ENCODE measurements around the gene LMBRD1.
"Not testable (repeated sequence)": the region's sequence is repeated elsewhere in the genome, so short reads cannot be mapped to it uniquely, and the experiment has no call there.

The LMBRD1 gene

DNA sequence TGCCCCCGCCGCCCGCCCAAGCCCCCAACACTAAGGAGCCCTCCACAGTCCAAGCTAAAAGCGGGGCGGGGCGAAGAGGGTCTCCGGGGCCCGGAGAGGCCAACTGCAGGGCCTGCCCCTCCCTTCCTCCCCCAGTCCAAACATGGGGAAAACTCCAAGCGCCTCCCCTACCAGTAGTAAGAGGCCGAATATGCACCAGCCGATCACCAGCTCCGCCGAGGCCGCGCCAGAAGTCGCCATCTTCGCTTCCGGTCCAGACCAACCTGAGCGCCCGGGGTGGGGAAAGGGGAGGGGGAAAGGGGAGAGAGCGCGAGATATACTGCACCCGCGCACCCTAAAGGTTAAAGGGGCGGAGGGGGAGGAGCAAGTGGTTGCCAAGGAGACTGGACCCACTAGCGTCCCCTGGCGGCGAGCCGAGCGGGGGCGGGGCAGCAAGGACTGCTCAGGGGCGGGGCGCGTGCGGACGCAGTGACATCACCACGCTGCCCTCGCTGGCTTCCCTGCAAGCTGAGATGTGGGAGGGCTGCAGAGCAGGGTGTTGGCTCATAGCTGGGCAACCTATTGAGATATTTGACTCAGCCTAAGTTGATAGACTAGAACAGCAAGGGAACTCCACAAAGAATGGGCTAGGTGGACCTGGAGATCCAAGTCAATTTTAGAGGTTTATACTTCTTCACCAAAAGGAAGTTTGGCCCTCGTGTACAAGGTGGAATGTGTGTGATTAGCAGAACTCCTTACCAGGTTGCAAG, at the start of gene LMBRD1:
Gene LMBRD1 (minus strand): TSS at position 369 of the 749 bp plus-strand sequence. CDS start 129 bp downstream, at position 240.
- peak; percentile 68 for DNase-seq (ENCODE audit: low read depth, low spot score)

DNA sequence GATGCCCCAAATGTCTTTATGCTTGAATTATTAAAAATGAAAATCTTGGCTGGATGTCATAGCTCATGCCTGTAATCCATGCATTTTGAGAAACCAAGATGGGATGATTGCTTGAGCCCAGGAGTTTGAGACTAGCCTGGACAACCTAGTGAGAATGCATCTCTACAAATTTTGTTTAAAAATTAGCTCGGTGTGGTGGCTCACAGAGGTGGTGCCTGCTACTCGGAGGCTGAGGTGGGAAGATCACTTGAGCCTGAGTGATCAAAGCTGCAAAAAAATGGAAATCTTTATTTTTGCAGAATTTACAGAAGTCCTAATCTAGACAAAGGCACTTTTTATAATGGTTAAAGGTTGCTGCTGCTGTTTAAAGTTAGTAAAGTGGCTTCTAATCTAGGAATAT, 49.5 kb upstream of the LMBRD1 start:
- DNase-seq (ENCODE audit: low read depth, low spot score): no peak

DNA sequence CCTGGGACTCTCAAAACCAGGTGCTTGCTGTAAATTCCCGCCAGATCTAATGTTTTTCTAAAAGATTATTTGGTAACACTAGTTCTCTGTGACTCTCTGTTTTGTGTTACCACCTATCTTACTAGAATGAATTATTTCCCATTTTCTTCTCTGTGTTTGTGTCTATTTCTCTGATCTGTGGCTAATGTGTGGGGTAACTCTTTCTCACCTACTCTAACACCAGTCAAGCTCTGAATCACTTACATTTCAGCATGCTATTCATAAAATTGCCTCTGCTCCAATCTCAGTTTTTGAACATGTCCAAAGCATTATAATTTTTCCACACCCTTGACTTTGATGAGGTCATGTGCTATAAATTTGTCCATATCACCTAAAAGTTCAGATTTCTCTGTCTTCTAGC, 46.4 kb upstream of the LMBRD1 start:
- DNase-seq (ENCODE audit: low read depth, low spot score): no peak

DNA sequence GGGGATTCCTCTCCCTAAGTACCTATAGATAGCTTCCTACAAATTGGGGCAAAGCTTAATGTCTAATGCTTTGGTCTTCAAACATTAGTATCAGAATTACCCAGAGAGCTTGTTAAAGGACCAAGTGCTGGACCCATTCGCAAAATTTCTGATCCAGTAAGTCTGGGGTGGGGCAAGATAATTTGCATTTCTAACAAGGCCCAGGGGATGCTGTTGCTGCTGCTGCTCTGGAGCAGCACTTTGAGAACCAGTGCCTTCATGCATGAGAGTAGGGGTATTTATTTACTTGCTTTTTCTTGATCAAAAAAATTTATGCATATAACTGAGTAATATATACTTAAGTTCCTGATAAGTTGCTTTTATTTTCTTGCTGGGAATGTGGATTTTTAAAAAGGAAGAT, 45.1 kb upstream of the LMBRD1 start:
- DNase-seq (ENCODE audit: low read depth, low spot score): no peak

DNA sequence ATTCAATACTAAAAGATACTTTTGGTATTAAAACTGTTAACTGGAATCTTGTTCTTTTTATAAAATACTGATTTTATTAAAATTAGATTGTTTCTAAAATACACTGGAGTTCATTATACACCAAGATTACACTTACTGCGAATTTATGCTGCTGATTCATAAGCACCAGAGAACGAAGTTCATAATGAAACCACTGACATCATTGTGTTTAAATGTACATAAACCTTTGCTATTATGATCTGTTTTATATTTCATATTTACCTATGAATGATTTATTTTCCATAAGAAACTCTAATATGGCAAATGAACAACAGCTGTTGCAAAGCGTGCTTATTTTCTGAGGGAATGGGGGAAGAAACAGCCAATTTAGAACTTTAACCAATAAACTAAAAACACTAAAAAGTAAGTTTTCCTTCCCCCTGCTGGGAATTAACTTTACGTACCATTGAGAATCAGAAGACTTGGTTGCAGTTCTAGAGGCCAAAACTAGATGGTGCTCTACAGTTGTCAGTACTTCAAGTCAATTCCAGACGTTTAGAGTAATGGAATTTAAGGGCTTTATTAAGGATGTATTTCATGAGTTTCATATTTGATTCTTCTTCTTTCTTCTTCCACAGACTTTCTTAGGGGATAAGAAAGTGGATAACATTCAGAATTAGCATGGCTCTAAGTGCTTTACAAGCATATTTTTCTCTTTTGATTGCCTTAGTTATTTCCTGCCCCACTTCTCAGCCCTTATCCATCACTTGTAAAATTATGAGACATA, 38.8 kb upstream of the LMBRD1 start:
- DNase-seq (ENCODE audit: low read depth, low spot score): peak; percentile 21

DNA sequence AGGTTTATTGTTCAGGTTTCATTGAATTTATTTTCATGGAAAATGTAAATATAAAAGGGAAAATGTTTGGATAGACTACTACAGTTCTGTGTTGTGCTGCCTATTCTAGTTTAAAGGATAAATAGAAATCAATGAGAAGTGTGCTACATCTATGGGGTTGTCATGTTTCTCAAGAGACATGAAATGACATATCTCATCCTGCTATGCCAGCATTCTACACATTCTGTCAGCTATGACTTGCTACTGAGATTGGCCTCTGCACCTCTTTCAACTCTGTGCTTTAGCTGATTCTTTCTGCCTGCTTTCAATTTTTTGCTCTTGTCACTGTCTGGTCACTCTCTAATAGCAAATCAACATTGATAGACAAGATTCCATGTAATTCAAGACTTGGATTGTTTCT, 35.7 kb upstream of the LMBRD1 start:
- no peak for DNase-seq (ENCODE audit: low read depth, low spot score)

DNA sequence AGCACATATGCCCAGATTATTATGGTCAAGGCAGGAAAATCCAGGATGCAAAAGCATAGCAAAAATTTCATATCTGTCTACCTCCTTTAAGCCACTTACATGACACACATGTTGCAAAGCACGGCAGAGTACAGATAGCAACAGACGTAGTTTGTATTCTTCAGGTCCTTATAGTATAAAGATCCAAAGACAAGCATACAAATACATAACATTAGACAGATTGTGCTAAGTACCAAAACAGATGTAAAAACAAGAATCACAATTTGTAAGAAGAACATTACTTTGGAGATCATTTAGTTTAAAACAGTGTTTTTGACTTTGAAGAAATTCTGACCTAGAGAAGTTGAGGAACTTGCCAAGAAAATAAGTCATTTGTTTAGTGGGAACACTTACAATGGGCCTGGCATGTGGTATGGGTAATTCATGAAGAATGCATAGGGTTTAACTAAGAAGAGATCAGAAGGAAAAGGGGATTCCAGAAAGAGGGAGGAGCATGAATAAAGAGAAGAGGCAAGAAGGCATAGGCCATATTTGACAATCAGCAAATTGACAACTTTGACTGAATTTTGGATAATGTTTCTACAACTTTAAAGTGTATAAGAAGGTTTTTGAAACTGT, 30.6 kb upstream of the LMBRD1 start:
- DNase-seq (ENCODE audit: low read depth, low spot score): no peak

DNA sequence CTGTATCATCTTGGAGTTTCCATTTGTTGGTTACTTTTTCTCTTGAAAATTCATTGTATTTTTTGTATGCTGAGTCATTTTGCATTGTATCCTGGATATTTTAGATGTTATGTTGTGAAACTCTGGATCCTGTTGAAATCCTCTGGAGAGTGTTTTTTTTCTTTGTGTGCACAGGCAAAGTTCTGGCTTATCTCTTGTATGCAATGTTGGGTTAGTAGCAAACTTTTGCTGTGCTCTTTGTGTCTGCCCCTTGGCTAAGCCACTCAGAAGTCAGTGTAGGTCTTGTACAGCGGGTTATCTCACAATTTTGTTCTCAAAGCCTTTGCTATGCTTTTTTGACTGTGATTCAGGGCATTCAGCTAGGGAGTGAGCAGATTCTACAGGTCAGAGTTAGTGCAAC, 29.1 kb upstream of the LMBRD1 start:
- no peak for DNase-seq (ENCODE audit: low read depth, low spot score)

DNA sequence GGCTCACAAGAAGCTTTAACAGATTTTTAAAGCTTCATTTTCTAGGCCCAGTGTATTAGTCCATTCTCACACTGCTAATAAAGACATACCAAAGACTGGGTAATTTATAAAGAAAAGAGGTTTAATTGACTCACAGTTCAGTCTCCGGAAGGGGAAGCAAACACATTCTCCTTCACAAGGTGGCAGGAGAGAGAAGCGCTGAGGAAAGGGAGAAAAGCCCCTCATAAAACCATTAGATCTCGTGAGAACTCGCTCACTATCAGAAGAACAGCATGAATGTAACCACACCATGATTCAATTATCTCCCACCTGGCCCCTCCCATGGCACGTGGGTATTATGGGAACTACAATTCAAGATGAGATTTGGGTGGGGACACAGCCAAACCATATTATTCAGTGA, 27.5 kb upstream of the LMBRD1 start:
- DNase-seq (ENCODE audit: low read depth, low spot score): not testable (repeated sequence)

DNA sequence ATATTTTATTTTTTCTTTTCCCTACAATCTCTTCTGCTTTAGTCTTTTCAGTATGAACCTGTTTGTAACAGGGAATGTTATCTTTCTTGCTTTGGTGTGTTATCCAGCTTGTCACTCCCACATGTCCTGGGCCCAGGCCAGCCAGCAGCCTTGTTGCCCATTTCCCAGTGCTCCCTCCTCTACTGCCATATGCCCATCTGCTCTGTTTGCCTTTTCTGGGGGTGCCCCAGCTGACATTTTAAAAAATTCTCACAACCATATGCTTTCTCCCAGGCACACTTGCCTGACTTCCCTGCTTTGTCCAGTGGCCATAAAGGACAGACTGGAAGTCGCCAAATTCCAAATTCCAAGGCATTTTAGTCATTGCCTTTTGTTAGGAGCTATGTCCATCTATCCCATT, 23.6 kb upstream of the LMBRD1 start:
- no peak for DNase-seq (ENCODE audit: low read depth, low spot score)

DNA sequence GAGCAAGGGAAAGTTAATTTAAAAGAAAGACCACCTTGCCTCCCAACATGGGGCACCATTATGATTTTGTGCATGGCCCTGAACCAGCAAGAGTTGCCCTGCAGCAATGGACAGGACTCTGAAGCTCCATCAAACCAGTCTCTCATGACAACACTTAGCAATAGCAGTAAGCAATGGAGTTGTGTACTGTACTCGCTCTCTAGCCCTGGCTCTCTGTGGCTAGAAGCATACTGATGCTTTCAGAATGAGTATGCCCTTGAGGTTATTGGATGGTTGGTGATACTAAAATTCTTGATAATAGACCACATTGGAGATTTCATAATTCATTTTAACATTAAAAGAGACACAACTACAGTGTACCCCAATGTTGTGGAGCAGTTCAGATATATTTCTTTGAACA, 23.2 kb upstream of the LMBRD1 start:
- no peak for DNase-seq (ENCODE audit: low read depth, low spot score)

DNA sequence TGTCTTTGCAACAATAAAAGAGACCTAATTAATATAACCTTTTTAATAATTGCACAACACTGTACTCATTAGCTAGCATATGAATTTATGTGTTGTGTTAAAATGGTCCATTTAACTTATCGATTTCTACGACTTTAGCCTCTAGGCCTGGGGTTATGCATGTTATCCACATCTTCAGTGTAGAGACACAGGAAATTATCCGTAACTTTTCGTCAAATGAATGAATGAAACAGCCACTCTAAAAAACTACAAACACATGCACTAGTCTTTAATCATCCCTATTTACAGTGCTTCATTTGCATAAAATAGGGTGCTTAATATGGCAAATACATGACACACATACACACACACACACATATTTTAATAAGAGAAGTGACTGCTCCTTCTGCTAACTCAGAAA, 22.3 kb upstream of the LMBRD1 start:
- no peak for DNase-seq (ENCODE audit: low read depth, low spot score)

DNA sequence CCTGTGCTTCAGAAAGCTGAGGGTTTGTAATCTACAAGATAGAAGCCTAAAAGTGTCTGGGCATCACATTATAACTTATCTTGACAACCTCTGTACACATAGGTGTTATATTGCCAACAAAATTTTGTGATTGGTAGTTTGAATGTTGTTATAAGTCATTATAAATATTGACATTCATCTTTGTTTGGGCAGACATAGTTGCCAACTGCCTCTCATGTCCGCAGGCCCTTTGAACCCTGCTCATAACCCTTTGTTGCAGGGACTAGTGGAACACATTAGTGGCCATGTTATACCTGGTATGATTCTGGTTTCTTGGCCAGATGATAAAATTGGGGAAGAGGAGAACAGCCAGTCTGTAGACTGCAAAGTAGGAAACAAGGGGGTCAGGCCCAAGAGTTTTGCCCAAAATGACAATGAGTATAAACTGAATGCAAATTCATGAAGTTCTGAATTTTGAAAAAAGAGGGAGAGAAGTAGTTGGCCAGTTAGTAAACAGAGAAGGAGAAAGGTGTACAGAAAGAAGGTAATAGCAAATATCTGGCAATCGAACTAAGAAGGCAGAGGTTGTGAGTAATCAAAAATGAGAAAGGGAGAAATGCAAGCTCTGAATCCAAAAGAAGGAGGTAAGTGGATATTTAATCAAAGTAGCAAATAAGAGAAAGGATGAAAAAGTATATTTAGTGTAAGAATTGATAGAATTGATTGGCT, 21.6 kb upstream of the LMBRD1 start:
- DNase-seq (ENCODE audit: low read depth, low spot score): no peak

DNA sequence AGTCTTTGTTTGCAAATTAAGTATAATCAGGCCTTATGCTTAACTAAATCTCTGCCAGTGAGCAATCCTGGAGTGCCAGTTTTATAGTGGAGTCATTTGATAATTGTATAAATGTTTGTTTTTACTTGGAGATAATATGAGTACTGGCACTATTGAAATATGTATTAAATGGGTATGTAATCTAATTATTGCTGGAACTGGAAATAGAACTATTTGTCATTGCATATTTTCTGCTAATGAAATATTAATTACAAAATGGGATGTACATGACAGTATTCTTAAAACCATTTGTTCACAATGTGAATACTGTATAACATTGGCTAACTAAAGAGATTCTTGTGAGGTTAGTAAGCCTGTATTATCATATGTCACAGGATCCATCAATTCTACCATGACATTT, 20.5 kb upstream of the LMBRD1 start:
- DNase-seq (ENCODE audit: low read depth, low spot score): no peak

DNA sequence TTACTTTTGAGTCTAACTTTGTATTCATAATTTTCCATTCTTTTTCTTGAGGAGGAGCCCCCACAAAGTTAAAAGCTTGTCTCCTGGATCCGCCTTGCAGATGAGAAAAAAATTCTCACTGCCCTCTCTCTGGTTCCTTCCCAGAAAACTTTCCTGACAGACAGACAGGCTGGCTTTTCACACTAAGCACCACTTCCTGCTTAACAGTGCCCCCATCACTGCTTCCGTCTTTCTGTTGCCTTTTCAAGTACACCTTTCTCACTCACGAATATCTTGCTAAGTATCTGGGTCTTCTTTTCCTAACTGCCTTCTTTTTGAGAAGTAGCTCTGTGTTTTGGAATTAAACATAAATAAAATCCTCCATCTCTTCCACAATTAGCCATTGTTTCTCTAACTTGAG, 19.8 kb upstream of the LMBRD1 start:
- no peak for DNase-seq (ENCODE audit: low read depth, low spot score)

DNA sequence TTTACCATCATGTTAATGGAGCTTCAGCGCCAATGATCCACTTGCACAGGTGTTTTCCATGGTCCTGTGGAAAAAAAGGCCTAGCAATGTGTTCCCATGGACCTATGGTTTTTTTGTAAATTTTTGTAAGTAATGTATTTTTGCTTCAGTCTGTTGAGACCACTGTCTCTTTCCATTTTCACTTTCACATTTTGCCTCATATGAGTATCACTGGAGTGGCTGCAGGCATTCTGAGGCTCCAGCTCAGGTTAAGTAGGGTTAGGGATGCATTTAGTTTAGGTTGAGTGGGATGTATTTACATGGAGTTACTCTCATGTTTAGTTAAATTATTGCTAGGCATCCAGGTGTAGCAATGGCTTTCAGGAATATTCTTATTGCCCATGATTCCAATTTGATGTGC, 19.2 kb upstream of the LMBRD1 start:
- no peak for DNase-seq (ENCODE audit: low read depth, low spot score)

DNA sequence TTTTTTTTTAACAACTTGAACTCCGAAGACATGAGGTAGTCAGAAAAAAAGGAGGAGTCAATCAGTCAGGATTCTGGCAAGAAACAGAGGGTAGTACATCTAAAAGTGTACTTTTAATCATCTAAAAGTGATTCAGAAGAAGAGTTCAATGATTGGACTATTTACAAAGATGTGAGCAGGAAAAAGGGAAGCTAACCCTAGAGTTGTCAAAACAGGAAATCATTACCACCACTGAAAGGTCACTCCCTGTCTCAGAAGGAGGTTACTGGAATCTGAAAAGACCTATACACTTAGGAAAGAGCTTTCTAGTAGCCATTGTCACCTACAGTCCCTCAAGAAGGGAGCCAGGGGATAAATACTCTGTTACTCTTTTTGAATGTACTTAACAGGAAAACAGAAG, 16.7 kb upstream of the LMBRD1 start:
- DNase-seq (ENCODE audit: low read depth, low spot score): no peak

DNA sequence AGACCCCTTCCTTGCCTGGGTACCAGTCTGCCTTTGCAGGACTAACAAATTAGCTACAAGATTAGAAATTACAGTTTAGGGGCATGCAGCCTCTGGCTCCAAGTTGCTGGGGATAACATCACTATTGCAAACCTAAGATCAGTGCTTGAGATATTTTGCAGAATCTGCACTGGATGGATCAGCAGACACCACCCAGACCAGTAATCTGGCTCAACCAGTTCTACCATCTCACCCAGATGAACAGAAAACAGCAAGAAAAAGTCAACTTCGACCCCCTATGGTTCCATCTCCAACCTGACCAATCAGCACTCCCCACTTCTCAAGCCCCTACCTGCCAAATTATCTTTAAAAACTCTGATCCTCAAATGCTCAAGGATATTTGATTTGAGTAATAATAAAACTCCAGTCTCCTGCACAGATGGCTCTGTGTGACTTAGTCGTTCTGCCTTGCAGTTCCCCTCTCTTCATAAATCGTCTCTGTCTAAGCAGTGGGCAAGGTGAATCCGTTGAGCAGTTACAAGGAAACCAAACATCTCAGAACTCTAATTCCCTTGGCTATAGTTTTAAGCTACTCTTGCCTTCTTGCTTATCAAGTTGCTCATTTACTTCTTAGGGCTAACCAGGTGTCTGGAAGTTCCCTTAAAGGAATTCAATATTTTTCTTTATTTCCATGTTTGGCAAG, 16.1 kb upstream of the LMBRD1 start:
- DNase-seq (ENCODE audit: low read depth, low spot score): no peak

DNA sequence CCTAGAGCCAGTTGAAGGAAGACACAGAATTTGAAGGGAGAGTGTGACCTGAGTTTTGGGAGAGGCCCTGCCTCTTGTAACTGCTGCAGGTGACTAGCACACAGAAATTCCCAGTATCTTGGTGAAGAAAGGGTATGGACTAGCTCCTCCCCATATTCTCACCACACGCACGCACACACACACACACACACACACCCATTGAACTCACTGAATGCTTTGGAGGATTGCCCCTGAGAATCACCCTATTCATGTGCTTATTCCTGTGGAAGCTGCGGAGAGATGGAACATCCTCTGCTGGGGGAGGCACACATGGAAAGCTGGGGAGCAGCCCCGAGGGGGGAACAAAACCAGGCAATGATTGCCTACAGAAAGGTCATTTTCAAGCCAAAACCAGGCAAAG, 6.2 kb upstream of the LMBRD1 start:
- DNase-seq (ENCODE audit: low read depth, low spot score): no peak

DNA sequence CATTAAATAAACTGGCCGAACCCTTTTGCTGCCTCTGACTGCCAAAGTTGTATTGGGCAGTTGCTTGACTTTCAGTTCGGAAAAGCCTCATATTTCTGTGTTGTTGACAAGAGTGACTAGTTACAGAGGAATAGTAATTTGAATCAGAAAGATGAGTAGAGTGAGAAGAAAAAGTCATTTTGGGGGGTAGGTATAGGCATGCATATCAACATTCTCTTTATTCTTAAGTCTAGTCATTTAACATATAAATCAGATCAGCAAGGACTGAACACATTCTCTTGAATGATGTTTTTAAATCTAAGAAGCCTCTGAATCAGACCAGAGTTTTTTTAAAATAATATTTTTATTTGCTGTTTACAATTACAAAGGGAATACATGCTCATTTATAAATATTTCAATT, 4.9 kb upstream of the LMBRD1 start:
- no peak for DNase-seq (ENCODE audit: low read depth, low spot score)

DNA sequence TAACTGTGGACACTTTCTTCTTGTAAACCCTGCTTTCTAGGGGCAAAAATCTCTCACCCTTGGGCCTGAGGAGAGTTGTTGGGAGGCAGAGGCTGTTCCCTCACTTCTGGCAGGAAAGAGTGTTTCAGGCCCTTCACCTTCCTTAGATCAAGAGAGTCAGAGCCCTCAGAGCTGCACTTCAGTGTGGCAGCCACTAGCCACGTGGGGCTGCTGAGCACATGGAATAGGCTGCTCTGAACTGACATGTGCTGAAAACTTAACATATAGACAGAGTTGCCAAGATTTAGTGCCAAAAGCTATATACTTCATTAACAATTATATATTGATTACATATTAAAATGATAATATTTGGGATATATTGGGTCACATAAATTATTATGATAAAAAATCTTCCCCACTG, 4.4 kb upstream of the LMBRD1 start:
- DNase-seq (ENCODE audit: low read depth, low spot score): no peak

DNA sequence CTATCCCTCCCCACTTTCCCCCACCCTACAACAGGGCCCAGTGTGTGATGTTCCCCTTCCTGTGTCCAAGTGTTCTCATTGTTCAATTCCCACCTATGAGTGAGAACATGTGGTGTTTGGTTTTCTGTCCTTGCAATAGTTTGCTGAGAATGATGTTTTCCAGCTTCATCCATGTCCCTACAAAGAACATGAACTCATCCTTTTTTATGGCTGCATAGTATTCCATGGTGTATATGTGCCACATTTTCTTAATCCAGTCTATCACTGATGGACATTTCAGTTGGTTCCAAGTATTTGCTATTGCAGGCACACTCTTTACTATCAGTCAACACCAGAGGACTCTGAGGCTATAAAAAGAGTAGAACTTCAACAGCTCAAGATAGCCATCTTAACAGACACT, 2.0 kb upstream of the LMBRD1 start:
- not testable (repeated sequence) for DNase-seq (ENCODE audit: low read depth, low spot score)
